ENCODE results near the gene SRPK2. TPM values are rescaled to one million over a fixed set of nuclear protein-coding genes. Genes with fewer than 3 reads are reported as not detected.

The SRPK2 gene
- total and polyA plus RNA-seq, 2 of the 8 experiments (the other 6 are each of a cell fraction or from before 2014, with no cell fraction given), result 10.0 to 47.1 TPM

GRCh38 chr7:105364684-105365083 is 24.0 kb downstream of the SRPK2 start:
- Histone ChIP-seq H3K14ac (ENCODE audit: insufficient read length) (no peak overlapping the region), H2AK5ac (ENCODE audit: low read depth, low read length) (no peak overlapping the region), H2BK12ac (ENCODE audit: low read depth, low read length) (no peak overlapping the region), H3K9me3 (ENCODE audit: insufficient read depth in 2 of 2, low read depth in 1 of 2, low read length in 1 of 2) (no peaks in the 10 kb centered on the region), H3K27ac (ENCODE audit: low read depth, low read length) (no peak overlapping the region), H3K4me1 (replicated peaks in 1 of 4; ENCODE audit: control insufficient read depth in 3 of 4, insufficient read depth in 4 of 4, low read length in 3 of 4) (no peaks in the 10 kb centered on the region), H3K36me3 (ENCODE audit: control insufficient read depth in 2 of 4, insufficient read depth in 4 of 4, low read length in 3 of 4) (no peaks in the 10 kb centered on the region), H3K23me2 (ENCODE audit: low read depth, low read length) (no peaks in the 10 kb centered on the region), H4K5ac (ENCODE audit: insufficient read length, low read depth, low read length) (no peak overlapping the region), H3K27me3 (replicated peaks in 1 of 4; ENCODE audit: control insufficient read depth in 3 of 4, extremely low read depth in 1 of 4, insufficient read depth in 3 of 4, low read length in 3 of 4) (no peaks in the 10 kb centered on the region), H3K23ac (ENCODE audit: insufficient read length) (no peak overlapping the region), H3K4me3 (ENCODE audit: extremely low read depth in 1 of 4, insufficient read depth in 2 of 4, low read depth in 3 of 4, low read length in 4 of 4) (no peak overlapping the region), H2BK120ac (replicated peaks; ENCODE audit: low read depth, low read length) (no peak overlapping the region), H3K79me2 (ENCODE audit: control insufficient read depth in 1 of 2, insufficient read depth in 2 of 2, low read length in 2 of 2) (peaks cover 3 to 62% of the 10 kb centered on the region in 2 experiments; a peak in 2 of 4 replicates), H3K4ac (replicated peaks; ENCODE audit: insufficient read length, low read depth, low read length) (no peak overlapping the region), H2BK20ac (ENCODE audit: low read length) (no peak overlapping the region), H3K79me1 (ENCODE audit: low read depth, low read length) (no peaks in the 10 kb centered on the region; the same call in 1 of the 2 replicates), H4K8ac (ENCODE audit: extremely low read depth, insufficient read depth, low read length) (no peak overlapping the region), H3K4me2 (ENCODE audit: insufficient read depth in 1 of 2, low read depth in 2 of 2, low read length in 2 of 2) (no peak overlapping the region), H2BK15ac (ENCODE audit: low read length) (no peak overlapping the region), H4K20me1 (replicated peaks in 1 of 2; ENCODE audit: control insufficient read depth in 1 of 2, insufficient read depth in 2 of 2, low read length in 2 of 2) (peaks cover 2% of the 10 kb centered on the region in 2 experiments), H2BK5ac (ENCODE audit: low read depth, low read length) (no peak overlapping the region), H4K91ac (replicated peaks; ENCODE audit: insufficient read length, low read length) (no peak overlapping the region), H3K18ac (ENCODE audit: extremely low read depth, low read length) (no peak overlapping the region; the same call in 1 of the 2 replicates), H3K56ac (replicated peaks; ENCODE audit: insufficient read length, low read depth, low read length) (no peak overlapping the region), H2AFZ (ENCODE audit: low read length) (no peak overlapping the region), H3K9ac (replicated peaks in 1 of 4; ENCODE audit: extremely low read depth in 1 of 4, low read depth in 3 of 4, low read length in 3 of 4) (no peak overlapping the region)
- DNase-seq (ENCODE audit: low read depth in 1 of 2, low spot score in 2 of 2), result no peak
- 80% methylated on average over 3 of the region's 3 CpGs; no CpG with 5 or more reads in 1 of the 2 experiments for WGBS, 2 experiments (ENCODE audit: extremely low coverage in 1 of 2, insufficient coverage in 1 of 2, insufficient read length in 1 of 2, insufficient replicate concordance in 2 of 2, low coverage in 1 of 2, low lambda C conversion rate in 2 of 2, missing lambda C conversion rate in 1 of 2)
- ChIA-PET CTCF (ENCODE audit: partially characterized antibody) (interaction anchor here (1.3 kb wide), 1 partner anchor 10 kb away, joined by 3 read pairs; no protein-coding TSS in a partner anchor), POLR2A (ENCODE audit: partially characterized antibody) (no interaction called here)
- FAIRE-seq, result no peak
- TF ChIP-seq NRF1 (IDR thresholded peaks at IDR 0.05; ENCODE audit: low read depth, low read length), result no peak
- no peak for TF ChIP-seq BACH1 (IDR thresholded peaks at IDR 0.05; ENCODE audit: low read length)
- TF ChIP-seq KDM4A (IDR thresholded peaks at IDR 0.05; ENCODE audit: low read depth, low read length, severe bottlenecking), result no peak
- TF ChIP-seq SUZ12 (IDR thresholded peaks at IDR 0.05; ENCODE audit: low read length), result no peak
- TF ChIP-seq RAD21 (IDR thresholded peaks at IDR 0.05 in 1 of 2, conservative IDR thresholded peaks at IDR 0.05 in 1 of 2; ENCODE audit: low read depth in 2 of 2, low read length in 2 of 2), result no peak
- TF ChIP-seq POU5F1 (IDR thresholded peaks at IDR 0.05; ENCODE audit: low read depth, low read length), result no peak
- no peak for TF ChIP-seq SP1 (IDR thresholded peaks at IDR 0.05; ENCODE audit: low read depth, low read length)
- no peak for TF ChIP-seq NANOG (IDR thresholded peaks at IDR 0.05; ENCODE audit: insufficient read depth, low read depth, low read length, poor library complexity, severe bottlenecking)
- TF ChIP-seq ATF2 (IDR thresholded peaks at IDR 0.05; ENCODE audit: low read length), result no peak
- no peak for TF ChIP-seq CEBPB (IDR thresholded peaks at IDR 0.05; ENCODE audit: low read depth, low read length)
- TF ChIP-seq SIN3A (conservative IDR thresholded peaks at IDR 0.05 in 1 of 2, IDR thresholded peaks at IDR 0.05 in 1 of 2; ENCODE audit: low read depth in 1 of 2, low read length in 2 of 2), result no peak
- TF ChIP-seq BCL11A (IDR thresholded peaks at IDR 0.05; ENCODE audit: low read depth in 2 of 2, low read length in 2 of 2), result no peak
- no peak for TF ChIP-seq YY1 (IDR thresholded peaks at IDR 0.05; ENCODE audit: low read depth, low read length)
